ENCODE results near the gene PAXX.

- no peak for TF ChIP-seq POLR2AphosphoS5 (IDR thresholded peaks at IDR 0.05)
- no peak for TF ChIP-seq CTCF (IDR thresholded peaks at IDR 0.05)
- no peak for TF ChIP-seq POLR2A (IDR thresholded peaks at IDR 0.05)
Observed at GRCh38 chr9:136955943-136956335, 36.3 kb upstream of the PAXX start.
